B cell (primary cell): ENCODE results near the gene NADSYN1. TPM values are rescaled to one million over a fixed set of nuclear protein-coding genes. Genes with fewer than 3 reads are reported as not detected.

ENCODE experiments used
- ATAC-seq: fragments of 200-7000 bp; cut with Tn5 transposase; one replicate; pipeline ENCODE4 v1.10.0; 2021; ENCODE audit warnings: low read depth, mild to moderate bottlenecking, moderate number of reproducible peaks, moderate library complexity
- CTCF ChIA-PET: fragments of 350-600 bp; sonication (Branson Sonifier 250); formaldehyde crosslinking; loops from one replicate; lab custom pipeline; 2021; ENCODE audit warnings: antibody characterized with exemption, inconsistent platforms; lab: Charles Lee
- POLR2A ChIA-PET: fragments of 350-600 bp; sonication (Branson Sonifier 250); formaldehyde crosslinking; loops from one replicate; lab custom pipeline; 2021; ENCODE audit warnings: antibody characterized with exemption; lab: Charles Lee
- DNase-seq: peaks from one replicate; pipeline ENCODE4 v3.0.0; 2013
- H2AFZ ChIP-seq: 2 replicates; pipeline ENCODE4 v1.6.1; 2012; ENCODE audit warnings: mild to moderate bottlenecking, low read depth, low read length; ENCODE audit not compliant: insufficient read depth, poor library complexity, severe bottlenecking
- H3K27ac ChIP-seq, 2 donors: 1 replicate in 1 of 2; 2 replicates in 1 of 2; pipeline ENCODE4 v1.5.1; 2012 to 2013; ENCODE audit warnings: low read length in 2 of 2, mild to moderate bottlenecking in 2 of 2, moderate library complexity in 1 of 2
- H3K27me3 ChIP-seq, 4 experiments: fragments of 200-600 bp in 1 of 4; sonication (generic) in 1 of 4; replicated peaks in 1 of 4; 1 replicate in 2 of 4; 2 replicates in 2 of 4; pipeline versions ENCODE4 v1.6.1 to v1.7.0; 2013 to 2016; ENCODE audit warnings: low read length in 3 of 4, mild to moderate bottlenecking in 2 of 4, mixed read lengths in 1 of 4, moderate library complexity in 1 of 4; ENCODE audit not compliant: insufficient read depth in 4 of 4, control insufficient read depth in 3 of 4; ENCODE audit errors: control extremely low read depth in 1 of 4
- H3K36me3 ChIP-seq, 2 experiments: replicated peaks in 1 of 2; 1 replicate in 1 of 2; 2 replicates in 1 of 2; pipeline versions ENCODE4 v1.6.1 to v1.7.1; 2013; ENCODE audit warnings: low read length in 1 of 2; ENCODE audit not compliant: insufficient read depth in 2 of 2, control insufficient read depth in 1 of 2; ENCODE audit errors: control extremely low read depth in 1 of 2, extremely low read depth in 1 of 2
- H3K4me1 ChIP-seq, 2 donors: fragments of 200-600 bp in 1 of 2; sonication (generic) in 1 of 2; 1 replicate in 1 of 2; 2 replicates in 1 of 2; pipeline versions ENCODE4 v1.5.1 to v1.6.1; 2013 to 2017; ENCODE audit warnings: low read length in 2 of 2; ENCODE audit not compliant: control insufficient read depth in 2 of 2, insufficient read depth in 2 of 2
- H3K4me2 ChIP-seq: replicated peaks from 2 replicates; pipeline ENCODE3; 2012; ENCODE audit warnings: mild to moderate bottlenecking, low read depth, low read length; ENCODE audit not compliant: poor library complexity, severe bottlenecking
- H3K4me3 ChIP-seq, 5 experiments: fragments of 200-600 bp in 1 of 5; sonication (generic) in 1 of 5; 1 replicate in 3 of 5; 2 replicates in 2 of 5; pipeline versions ENCODE4 v1.5.1 to v1.7.0; 2011 to 2016; ENCODE audit warnings: low read length in 4 of 5, mild to moderate bottlenecking in 4 of 5, low read depth in 2 of 5, control low read depth in 1 of 5, moderate library complexity in 1 of 5; ENCODE audit not compliant: insufficient read depth in 1 of 5; ENCODE audit errors: control extremely low read depth in 1 of 5, extremely low read depth in 1 of 5
- H3K79me2 ChIP-seq: fragments of 200-600 bp; sonication (generic); one replicate; pipeline ENCODE4 v1.6.0; 2016; ENCODE audit warnings: low read length; ENCODE audit not compliant: control insufficient read depth, insufficient read depth
- H3K9ac ChIP-seq: fragments of 200-600 bp; sonication (generic); 2 replicates; pipeline ENCODE4 v1.6.1; 2017; ENCODE audit warnings: mild to moderate bottlenecking, low read length, moderate library complexity
- H3K9me3 ChIP-seq, 3 donors: one replicate each; pipeline versions ENCODE4 v1.6.1 to v1.7.1; 2013; ENCODE audit warnings: low read length in 2 of 3; ENCODE audit not compliant: control insufficient read depth in 2 of 3, insufficient read depth in 1 of 3; ENCODE audit errors: control extremely low read depth in 1 of 3
- H4K20me1 ChIP-seq: 2 replicates; pipeline ENCODE4 v1.6.0; 2012; ENCODE audit warnings: mild to moderate bottlenecking, low read length; ENCODE audit not compliant: insufficient read depth, control insufficient read depth, poor library complexity, severe bottlenecking
- H3K27ac Mint-ChIP-seq: one replicate; pipeline ENCODE4 v1.8.0; 2021; ENCODE audit warnings: mixed read lengths
- H3K27me3 Mint-ChIP-seq: one replicate; pipeline ENCODE4 v1.8.0; 2021; ENCODE audit warnings: mixed read lengths
- H3K4me1 Mint-ChIP-seq: one replicate; pipeline ENCODE4 v1.8.0; 2021; ENCODE audit warnings: mixed read lengths
- H3K4me3 Mint-ChIP-seq: one replicate; pipeline ENCODE4 v1.8.0; 2021; ENCODE audit warnings: mixed read lengths
- H3K9me3 Mint-ChIP-seq: one replicate; pipeline ENCODE4 v1.8.0; 2022; ENCODE audit warnings: mixed read lengths; ENCODE audit not compliant: insufficient read depth
- CTCF ChIP-seq: fragments of 200-600 bp; IDR thresholded peaks from one replicate; pipeline ENCODE4 v1.8.0; 2022; ENCODE audit warnings: antibody characterized with exemption, mild to moderate bottlenecking
- EZH2 ChIP-seq: IDR thresholded peaks from 2 replicates; pipeline ENCODE4 v1.6.1; 2012; ENCODE audit warnings: borderline replicate concordance, low read depth, mild to moderate bottlenecking, moderate library complexity, low read length; ENCODE audit not compliant: insufficient read depth, poor library complexity, severe bottlenecking
- WGBS: methylation state at CpG from one replicate; pipeline ENCODE4 v1.1.5; 2013; ENCODE audit warnings: missing lambda C conversion rate; ENCODE audit not compliant: insufficient coverage; 5-methylcytosine and 5-hydroxymethylcytosine counted together
- intact Hi-C: fragments of 100-400 bp; cut with micrococcal nuclease; formaldehyde crosslinking; loops from one replicate; pipeline ENCODE4 v1.10.0; 2022
- polyA plus RNA-seq: library from polyadenylated mRNA; depleted of rRNA; stranded (reverse); fragments of >200 nt; gene quantifications from 2 replicates; pipeline ENCODE4 v1.2.3, GENCODE V29; 2012
- total RNA-seq, 2 donors: library from RNA; stranded (reverse); fragments of 120-200 nt in 1 of 2; gene quantifications; 1 replicate in 1 of 2; 2 replicates in 1 of 2; pipeline versions ENCODE4 v1.2.3 to v1.2.4, GENCODE V29; 2013 to 2022

The NADSYN1 gene
- total and polyA plus RNA-seq, 2 donors (not counting 1 experiment from before 2014, with no cell fraction given): 153 to 222 TPM

- no peak overlapping the region for H3K4me2 ChIP-seq
- peaks cover 15 to 19% of the 10 kb centered on the region in 2 donors for H3K4me1 ChIP-seq
- peaks cover 0 to 6% (median 0%) of the 10 kb centered on the region in 4 experiments for H3K27me3 ChIP-seq
- Mint-ChIP-seq H3K9me3 (peaks cover 6% of the 10 kb centered on the region), H3K4me3 (no peak overlapping the region), H3K4me1 (peaks cover 22% of the 10 kb centered on the region), H3K27me3 (peaks cover 10% of the 10 kb centered on the region), H3K27ac (no peak overlapping the region)
- H3K27ac ChIP-seq: no peak overlapping the region
- no peak overlapping the region for H3K9ac ChIP-seq
- H2AFZ ChIP-seq: no peak overlapping the region
- no peaks in the 10 kb centered on the region for H4K20me1 ChIP-seq
- TF ChIP-seq CTCF: no peak
- no peak for TF ChIP-seq EZH2
- ChIA-PET POLR2A (no interaction called here), CTCF (no interaction called here)
- H3K9me3 ChIP-seq: no peaks in the 10 kb centered on the region
- ATAC-seq (no peak), DNase-seq (no peak)
- intact Hi-C loops: no loop called here
- H3K36me3 ChIP-seq: no peaks in the 10 kb centered on the region
- H3K4me3 ChIP-seq: no peak overlapping the region
- H3K79me2 ChIP-seq: no peaks in the 10 kb centered on the region
Observed at GRCh38 chr11:71414645-71415044, 38.4 kb upstream of the NADSYN1 start.

- no peak for TF ChIP-seq EZH2
- TF ChIP-seq CTCF: no peak
- H3K4me1 ChIP-seq: peaks cover 29 to 42% of the 10 kb centered on the region in 2 donors
- 52% methylated on average over 7 of the region's 8 CpGs for WGBS
- H3K36me3 ChIP-seq: no peaks in the 10 kb centered on the region
- ChIA-PET POLR2A (no interaction called here), CTCF (interaction anchor here (0.7 to 2.0 kb wide), 5 partner anchors 9 to 604 kb away, joined by 3 to 9 read pairs (median 4); no protein-coding TSS in a partner anchor)
- H3K9me3 Mint-ChIP-seq: no peaks in the 10 kb centered on the region
- H2AFZ ChIP-seq: peak overlapping the region; percentile 11
- peaks cover 0 to 3% (median 0%) of the 10 kb centered on the region in 4 experiments for H3K27me3 ChIP-seq
- no peaks in the 10 kb centered on the region for H4K20me1 ChIP-seq
- peak overlapping the region; percentile 47 for H3K4me2 ChIP-seq
- H3K4me3 ChIP-seq: no peak overlapping the region
- H3K27ac ChIP-seq: no peak overlapping the region
- peaks cover 53% of the 10 kb centered on the region for H3K4me1 Mint-ChIP-seq
- peak overlapping the region; percentile 15 for H3K27ac Mint-ChIP-seq
- H3K79me2 ChIP-seq: no peaks in the 10 kb centered on the region
- ATAC-seq (peak; percentile 70), DNase-seq (peak; percentile 66)
- H3K9me3 ChIP-seq: no peaks in the 10 kb centered on the region
- no peak overlapping the region for H3K9ac ChIP-seq
- peak overlapping the region; percentile 66 for H3K4me3 Mint-ChIP-seq
- intact Hi-C loops: no loop called here
- peaks cover 10% of the 10 kb centered on the region for H3K27me3 Mint-ChIP-seq
Observed at GRCh38 chr11:71418643-71419042, 34.4 kb upstream of the NADSYN1 start.
